HG03442 (cell line): ENCODE results near the gene PPM1F.
A peak's percentile ranks its signal among the peaks of the same experiment; 100 is the strongest.
"Not testable (repeated sequence)": the region's sequence is repeated elsewhere in the genome, so short reads cannot be mapped to it uniquely, and the experiment has no call there.

Source experiments
- ATAC-seq: cut with Tn5 transposase; IDR thresholded peaks from one replicate; pipeline ENCODE4 v1.9.1; 2021; ENCODE audit warnings: mild to moderate bottlenecking, moderate library complexity; ENCODE audit not compliant: unreplicated experiment

PPM1F gene

GRCh38 chr22:21942407-21943343, 10.0 kb downstream of the PPM1F start:
- no peak for ATAC-seq

DNA sequence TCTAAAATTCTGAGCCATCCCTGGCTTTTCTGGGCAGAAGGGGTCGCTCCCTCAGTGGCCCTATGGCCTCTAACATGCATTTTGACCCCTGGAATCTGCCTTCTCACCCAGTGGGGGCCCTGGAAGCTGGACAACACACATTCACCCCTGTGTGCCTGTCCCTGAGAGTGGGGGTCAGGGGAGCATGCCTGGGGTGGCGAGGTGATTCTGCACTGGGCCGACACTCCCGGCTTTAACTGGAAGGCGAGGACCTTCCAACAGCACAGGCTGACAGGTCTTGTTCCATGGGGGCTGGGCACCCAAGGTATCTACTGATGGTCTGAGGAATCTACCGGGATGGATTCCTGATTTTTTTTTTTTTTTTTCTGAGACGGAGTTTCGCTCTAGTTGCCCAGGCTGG, 10.7 kb downstream of the PPM1F start:
- no peak for ATAC-seq

DNA sequence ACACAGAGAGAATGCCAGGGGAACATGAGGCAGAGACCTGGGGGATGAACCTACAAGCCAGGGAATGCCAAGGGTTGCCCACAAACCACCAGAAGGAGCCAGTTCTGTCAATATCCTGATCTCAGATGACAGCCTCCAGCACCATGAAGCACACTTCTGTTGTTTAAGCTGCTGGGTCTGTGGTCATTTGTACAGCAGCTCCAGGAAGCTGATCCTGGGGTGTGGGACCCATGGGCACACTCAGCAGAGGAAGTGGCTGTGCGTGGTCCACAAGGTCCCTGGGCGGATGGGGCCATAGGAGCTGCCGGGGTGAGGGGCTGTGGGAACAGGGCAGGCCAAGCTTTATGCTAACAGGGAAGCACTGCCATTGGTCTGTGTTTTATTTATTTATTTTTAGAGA, 12.1 kb downstream of the PPM1F start:
- ATAC-seq: no peak

GRCh38 chr22:21939935-21940334, 12.7 kb downstream of the PPM1F start:
- not testable (repeated sequence) for ATAC-seq

DNA sequence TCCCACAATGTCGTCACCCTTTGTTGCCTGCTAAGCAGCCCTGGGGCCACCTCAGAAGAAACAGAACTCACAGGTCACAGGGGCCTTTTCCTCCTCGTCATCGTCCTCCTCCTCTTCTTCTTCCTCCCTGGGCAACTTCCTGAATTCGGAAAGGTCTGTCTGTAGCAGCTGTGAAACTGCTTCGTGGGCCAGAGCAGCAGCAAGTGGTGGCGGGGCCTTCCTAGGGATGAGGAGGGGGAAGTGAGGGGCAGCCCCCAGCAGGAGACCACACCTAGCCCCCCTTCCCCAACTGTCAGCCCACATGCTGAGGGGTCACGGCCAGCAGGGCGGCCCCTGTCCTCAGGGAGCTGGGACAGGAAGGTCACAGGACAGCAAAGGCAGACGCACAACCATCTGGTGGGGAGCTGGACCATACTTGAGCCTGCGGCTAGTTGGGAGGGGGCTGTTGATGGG, 13.2 kb downstream of the PPM1F start:
- no peak for ATAC-seq

GRCh38 chr22:21938906-21939305, 13.7 kb downstream of the PPM1F start:
- ATAC-seq: no peak

DNA sequence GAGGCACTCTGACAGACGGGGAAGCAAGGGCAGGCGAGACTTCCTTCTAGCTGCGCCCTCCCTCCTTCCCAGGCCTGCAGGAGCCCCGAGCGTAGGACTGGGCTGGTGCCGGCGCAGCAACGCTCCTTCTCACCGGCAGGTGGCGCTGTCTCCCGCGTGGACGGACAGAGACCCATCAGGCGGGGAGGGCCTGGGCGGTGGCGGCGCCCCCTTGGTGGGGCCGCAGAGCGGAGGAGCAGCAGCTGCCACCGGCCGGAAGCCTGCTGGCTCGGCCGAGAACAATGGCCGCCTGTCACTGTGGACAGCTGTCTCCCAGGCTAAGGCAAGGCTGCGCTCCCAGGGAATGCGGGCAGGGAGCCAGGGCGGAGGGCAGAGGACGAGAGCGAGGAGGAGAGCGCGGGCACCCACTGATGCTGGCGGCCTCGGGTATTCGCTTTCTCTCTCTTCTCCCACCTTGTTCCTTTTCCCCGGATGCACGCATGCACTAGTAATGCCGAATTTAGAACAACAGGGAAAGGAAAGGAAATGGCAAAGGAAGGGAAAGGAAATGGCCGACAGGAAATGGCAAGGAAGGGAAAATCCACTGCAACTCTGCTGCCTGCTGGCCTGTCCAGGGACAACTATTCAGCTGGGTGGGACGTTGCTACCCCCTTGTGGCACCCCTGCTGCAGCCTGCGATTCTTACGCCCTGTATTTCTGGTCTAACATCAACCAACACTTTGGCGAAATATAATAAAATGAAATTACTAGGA, 14.4 kb downstream of the PPM1F start:
- peak; percentile 81 for ATAC-seq

GRCh38 chr22:21937821-21938070, 14.9 kb downstream of the PPM1F start:
- ATAC-seq: no peak

DNA sequence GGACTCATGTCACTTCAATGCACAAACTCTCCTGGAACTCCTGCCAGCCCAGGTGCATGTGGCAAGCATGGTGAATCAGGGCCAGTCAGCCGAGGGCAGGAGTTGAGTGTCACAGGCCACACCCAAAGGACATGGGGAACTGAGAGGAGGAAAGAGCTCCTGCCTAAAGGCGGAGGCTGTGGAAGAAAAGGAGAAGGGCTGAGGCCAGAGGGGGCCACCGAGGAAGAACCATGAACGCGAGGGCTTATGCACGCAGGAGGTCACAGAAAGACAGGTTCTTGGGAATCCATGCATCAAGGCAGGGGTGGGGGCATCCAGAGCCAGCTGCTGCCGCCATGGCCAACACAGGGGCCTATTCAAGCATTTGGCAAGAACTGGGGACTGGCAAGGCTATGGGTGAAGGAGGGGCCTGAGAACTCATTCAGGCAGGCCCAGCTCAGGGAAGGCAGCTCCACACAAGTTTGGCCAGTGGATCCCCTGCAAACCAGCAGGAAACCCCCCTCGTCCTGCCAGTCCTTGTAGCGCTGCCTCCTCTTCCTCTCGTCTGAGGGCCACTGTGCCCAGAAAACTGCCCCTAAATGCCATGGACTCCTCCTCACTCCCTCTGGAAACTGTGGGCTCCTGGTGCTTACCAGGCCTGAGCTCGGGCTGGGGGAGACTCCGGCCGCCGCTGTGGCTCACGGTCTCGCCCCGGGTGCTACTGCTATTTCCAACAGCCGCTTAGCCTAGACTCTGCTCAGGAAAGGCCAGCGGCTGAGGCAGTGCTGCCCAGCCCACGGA, 15.4 kb downstream of the PPM1F start:
- no peak for ATAC-seq

GRCh38 chr22:21936151-21936775, 16.4 kb downstream of the PPM1F start:
- no peak for ATAC-seq

- ATAC-seq: no peak
These were observed 18.7 kb downstream of the PPM1F start for GRCh38 chr22:21933910-21934309.

- ATAC-seq: no peak
These were observed 19.2 kb downstream of the PPM1F start for GRCh38 chr22:21933413-21933812.

DNA sequence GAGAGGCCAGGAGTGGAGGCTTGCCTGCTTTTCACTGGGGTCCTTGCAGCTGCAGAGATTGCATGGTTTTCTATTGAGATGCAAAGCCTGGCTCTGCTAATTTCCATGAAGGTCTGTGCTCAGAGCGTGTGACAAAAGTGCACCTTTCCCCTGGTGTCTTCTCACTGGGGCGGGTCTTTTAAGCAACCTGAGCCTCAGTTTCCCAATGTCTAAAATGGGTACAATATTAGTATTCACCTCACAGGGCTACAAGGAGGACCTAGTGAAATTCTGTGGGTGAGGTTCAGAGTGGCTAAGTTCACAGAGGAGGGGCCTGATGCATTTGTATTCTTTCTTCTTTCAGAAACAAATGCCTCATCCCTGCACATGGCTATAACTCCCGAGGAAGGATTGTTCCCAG, 20.3 kb downstream of the PPM1F start:
- ATAC-seq: no peak

GRCh38 chr22:21931056-21931455, 21.6 kb downstream of the PPM1F start:
- no peak for ATAC-seq

- ATAC-seq: no peak
These were observed 23.4 kb downstream of the PPM1F start for GRCh38 chr22:21929253-21929652.

DNA sequence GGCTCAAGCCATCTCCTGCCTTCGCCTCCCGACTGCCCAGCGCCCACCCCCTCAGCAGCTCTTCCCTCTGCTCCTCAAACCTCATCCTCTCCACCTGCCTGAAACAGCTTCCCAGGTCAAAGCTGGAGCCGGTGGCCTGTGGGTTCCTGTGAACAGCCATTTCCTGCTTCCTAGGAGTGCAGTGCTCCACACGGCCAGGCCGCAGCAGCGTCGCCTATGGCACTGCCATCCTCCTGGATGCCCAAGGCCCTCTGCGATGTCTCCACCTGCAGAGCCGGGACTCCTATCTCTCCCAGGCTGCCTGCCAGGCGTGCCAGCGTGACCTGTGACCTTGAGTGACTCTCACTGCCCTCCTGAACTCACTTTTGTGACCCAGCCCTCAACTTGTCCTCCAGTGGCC, 24.6 kb downstream of the PPM1F start:
- no peak for ATAC-seq

DNA sequence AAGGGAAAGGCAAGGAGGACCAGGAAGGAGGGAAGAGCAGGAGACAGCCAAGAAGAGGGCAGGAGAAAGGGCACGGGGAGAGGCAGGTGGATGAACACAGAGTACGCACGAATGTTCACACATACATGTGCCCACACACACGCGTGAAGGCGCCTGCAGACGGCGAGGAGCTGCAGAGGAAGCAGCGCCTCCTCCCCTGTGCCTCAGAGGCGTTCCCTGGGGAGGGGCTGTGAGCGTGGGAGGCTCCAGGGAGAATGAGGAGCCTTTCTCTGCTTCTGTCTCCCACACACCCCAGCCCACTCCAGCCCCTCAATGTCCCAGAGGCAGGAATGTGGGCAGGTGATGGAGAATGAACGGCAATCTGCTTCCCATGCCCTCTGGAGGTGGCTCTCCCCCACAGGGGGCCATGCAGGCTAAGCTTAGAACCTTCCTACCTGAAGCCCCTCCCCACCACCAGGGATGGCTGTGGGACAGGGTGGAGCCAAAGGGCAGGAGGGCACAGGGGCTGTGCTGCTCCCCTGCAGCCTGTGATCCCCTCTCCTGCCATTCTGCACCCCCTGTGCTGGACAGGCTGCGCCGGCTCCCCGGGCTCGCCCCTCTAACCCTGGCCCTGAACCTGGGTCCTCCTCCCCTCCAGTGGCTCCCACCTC, 25.3 kb downstream of the PPM1F start:
- no peak for ATAC-seq

DNA sequence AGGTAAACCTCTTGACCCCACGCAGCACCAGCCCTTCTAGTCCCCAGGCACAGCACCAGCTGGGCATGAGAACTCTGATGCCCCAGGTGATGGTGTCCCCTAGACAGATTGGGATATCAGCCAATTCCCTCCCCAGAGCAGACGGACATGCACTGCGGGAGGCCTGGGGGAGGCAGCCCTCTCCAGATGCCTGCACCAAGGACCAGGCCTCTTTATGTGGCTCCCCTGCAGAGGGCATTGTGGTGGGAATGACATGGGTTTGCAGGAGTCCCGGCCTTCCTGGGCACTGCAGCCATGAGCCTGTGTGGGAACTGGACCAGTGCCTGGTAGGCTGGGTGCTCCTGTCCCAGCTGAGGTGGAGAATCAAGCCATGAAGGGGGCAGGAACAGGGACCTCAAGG, 25.9 kb downstream of the PPM1F start:
- ATAC-seq: no peak

- ATAC-seq: no peak
These were observed 29.5 kb downstream of the PPM1F start for GRCh38 chr22:21923163-21923561.

GRCh38 chr22:21922370-21923162, 30.1 kb downstream of the PPM1F start:
- ATAC-seq: no peak
